Natural killer cell treated with Interleukin-12 subunit alpha and Interleukin-12 subunit beta and Interleukin-15 and Interleukin-18, amount 100 ng/mL, for 72 hours (primary cell): ENCODE data around the gene HEPH. TPM values are rescaled to one million over a fixed set of nuclear protein-coding genes. Genes with fewer than 3 reads are reported as not detected.

Experiments used
- total RNA-seq, 2 donors: library from RNA; stranded (reverse); gene quantifications; one replicate each; pipeline ENCODE4 v1.2.3, GENCODE V29; 2022

Gene HEPH
- total RNA-seq, 2 donors from 2014 or later, result not detected

Other genes with a start within 250 kb of the HEPH start
- not detected for gene VSIG4, start 124.2 kb upstream of the HEPH start, total RNA-seq